Heart right ventricle (tissue), 16 donors: ENCODE results near the gene KLHL10. TPM values are rescaled to one million over a fixed set of nuclear protein-coding genes. Genes with fewer than 3 reads are reported as not detected.
A peak's percentile ranks its signal among the peaks of the same experiment; 100 is the strongest.
"Not testable (repeated sequence)": the region's sequence is repeated elsewhere in the genome, so short reads cannot be mapped to it uniquely, and the experiment has no call there.

Experiments used
- ATAC-seq, 8 donors: fragments of 200-7000 bp; cut with Tn5 transposase; one replicate each; pipeline ENCODE4 v1.9.1; 2020; ENCODE audit warnings: mild to moderate bottlenecking in 8 of 8, moderate library complexity in 8 of 8, moderate number of reproducible peaks in 1 of 8
- DNase-seq, 2 donors: peaks; one replicate each; pipeline ENCODE4 v3.0.0-alpha.2; 2020
- H3K27ac ChIP-seq, 10 donors: fragments of 200-600 bp; sonication (generic) in 2 of 10; one replicate each; pipeline versions ENCODE4 v1.5.0 to v1.8.0; 2020 to 2022; ENCODE audit warnings: mild to moderate bottlenecking in 3 of 10
- H3K27me3 ChIP-seq, 7 donors: fragments of 200-600 bp; one replicate each; pipeline ENCODE4 v1.8.0; 2021 to 2022; ENCODE audit warnings: mild to moderate bottlenecking in 2 of 7
- H3K36me3 ChIP-seq, 9 donors: fragments of 200-600 bp; sonication (generic) in 1 of 9; one replicate each; pipeline versions ENCODE4 v1.5.0 to v1.8.0; 2020 to 2022; ENCODE audit warnings: mild to moderate bottlenecking in 2 of 9
- H3K4me1 ChIP-seq, 9 donors: fragments of 200-600 bp; sonication (generic) in 1 of 9; one replicate each; pipeline versions ENCODE4 v1.5.0 to v1.8.0; 2020 to 2022; ENCODE audit warnings: mild to moderate bottlenecking in 4 of 9
- H3K4me3 ChIP-seq, 10 donors: fragments of 200-600 bp; sonication (generic) in 2 of 10; one replicate each; pipeline versions ENCODE4 v1.5.0 to v1.8.0; 2020 to 2022; ENCODE audit warnings: mild to moderate bottlenecking in 7 of 10, moderate library complexity in 2 of 10
- H3K9me3 ChIP-seq, 11 donors: fragments of 200-600 bp in 10 of 11; sonication (generic) in 2 of 11; one replicate each; pipeline versions ENCODE4 v1.5.0 to v1.8.0; 2013 to 2022; ENCODE audit warnings: mild to moderate bottlenecking in 2 of 11, control low read depth in 1 of 11, moderate library complexity in 1 of 11
- CTCF ChIP-seq, 9 donors: fragments of 200-600 bp; sonication (generic) in 2 of 9; IDR thresholded peaks; one replicate each; pipeline versions ENCODE4 v1.5.0 to v1.8.0; 2021 to 2022; ENCODE audit warnings: antibody characterized with exemption in 9 of 9, mild to moderate bottlenecking in 5 of 9, moderate library complexity in 1 of 9
- WGBS, 2 donors: extraction: QIAGEN DNeasy Blood & Tissue Kit; methylation state at CpG; one replicate each; pipeline ENCODE4 v1.1.7; 2013; ENCODE audit warnings: inconsistent platforms in 1 of 2; 5-methylcytosine and 5-hydroxymethylcytosine counted together
- intact Hi-C, 10 donors: fragments of 100-400 bp; cut with DNase I; formaldehyde crosslinking; loops; one replicate each; pipeline versions ENCODE4 v1.11.1 to v1.14.2; 2022
- polyA plus RNA-seq, 2 donors: library from polyadenylated mRNA; stranded (reverse); fragments of 200-250 nt; gene quantifications; one replicate each; pipeline ENCODE4 v1.2.3, GENCODE V29; 2013
- total RNA-seq, 10 donors: library from RNA; stranded (reverse); fragmentation: NEBNext Ultra II Directional in 3 of 10; extraction: Animal tissue kit (Norgen Biotek cat#: 25700) in 3 of 10; gene quantifications; one replicate each; pipeline versions ENCODE4 v1.2.1 to v1.2.4, GENCODE V29; 2021 to 2023
- donor health status: Arrhythmogenic right ventricular cardiomyopathy.
- donor health status: ischemic (EF 13 %, LVEDD 7.1; RV severe dilation, severe dysfunction).
- donor health status: healthy with polysubstance abuse.
- donor health status: DM: no; HTN: yes; CAD: no.
- donor health status: DM: no; HTN: no; CAD: no.
- donor health status: ischemic (EF 25% LVEDD 6.9; RV normal size, moderate dysfunction).
- donor health status: ischemic (EF 25% LVEDD 5.7; RV mildly dilated, moderate dysfunction).
- donor health status: healthy.
- donor health status: DM: yes; HTN: yes; CAD: no.
- donor health status: Ischemic cardiomyopathy.
- donor health status: ischemic (EF 35%, LVEDD 5.7; RV mildly dilated, moderate dysfunction).
- donor health status: nonischemic (EF 11% LVEDD 7.7; RV severe dilation, severe dysfunction).
- donor health status: DM: yes; HTN: yes; CAD: no.
- donor health status: PGD.
- donor health status: ischemic (EF 29% LVEDD 5.4; RV normal size, mild dysfunction).
- donor health status: nonischemic (EF 23%, LVEDD 6.1; RV moderate dilation, normal function).

The KLHL10 gene
- total and polyA plus RNA-seq, 12 donors, result 0.01 to 0.25 (median 0.16) TPM; not detected in 7

- no peak for TF ChIP-seq CTCF (IDR thresholded peaks at IDR 0.05)
- ATAC-seq (no peak), DNase-seq (no peak)
- Histone ChIP-seq H3K27me3 (no peaks in the 10 kb centered on the region), H3K9me3 (no peaks in the 10 kb centered on the region), H3K4me3 (no peak overlapping the region), H3K27ac (no peak overlapping the region), H3K4me1 (peaks cover 0 to 12% (median 0%) of the 10 kb centered on the region in 9 donors), H3K36me3 (peaks cover 0 to 12% (median 0%) of the 10 kb centered on the region in 9 donors)
- 94 to 96% methylated on average over 6 of the region's 6 CpGs for WGBS, 2 donors
- intact Hi-C loops, result no loop called here
Observed at GRCh38 chr17:41844971-41845370, 7.3 kb downstream of the KLHL10 start.

GRCh38 chr17:41848788-41849187 lies 11.2 kb downstream of the KLHL10 start:
- Histone ChIP-seq H3K9me3 (no peaks in the 10 kb centered on the region), H3K36me3 (peaks cover 0 to 33% (median under 1%) of the 10 kb centered on the region in 9 donors), H3K4me3 (no peak overlapping the region), H3K27ac (peak overlapping the region in 3 of 10 donors; percentile 7 to 37 (median 20)), H3K27me3 (no peaks in the 10 kb centered on the region), H3K4me1 (peaks cover 0 to 24% (median 0%) of the 10 kb centered on the region in 9 donors)
- DNase-seq (no peak), ATAC-seq (no peak)
- TF ChIP-seq CTCF (IDR thresholded peaks at IDR 0.05), result no peak
- 71 to 77% methylated on average over 4 of the region's 4 CpGs for WGBS, 2 donors
- intact Hi-C loops, result no loop called here

GRCh38 chr17:41849251-41849990 lies 11.8 kb downstream of the KLHL10 start:
- H3K36me3 ChIP-seq, result peaks cover 0 to 39% (median 7%) of the 10 kb centered on the region in 9 donors
- no peak for TF ChIP-seq CTCF (IDR thresholded peaks at IDR 0.05)
- 74 to 85% methylated on average over 4 of the region's 4 CpGs for WGBS, 2 donors
- peak overlapping the region in 5 of 10 donors; percentile 7 to 37 (median 21) for H3K27ac ChIP-seq
- H3K27me3 ChIP-seq, result no peaks in the 10 kb centered on the region
- H3K4me1 ChIP-seq, result peaks cover 0 to 24% (median 0%) of the 10 kb centered on the region in 9 donors
- no peak overlapping the region for H3K4me3 ChIP-seq
- intact Hi-C loops, result no loop called here
- ATAC-seq, result no peak
- H3K9me3 ChIP-seq, result no peaks in the 10 kb centered on the region
- DNase-seq, result no peak

- DNase-seq, H3K4me3 ChIP-seq, intact Hi-C loops, ATAC-seq, H3K27me3 ChIP-seq, H3K9me3 ChIP-seq: not testable (repeated sequence)
- Histone ChIP-seq H3K27ac (peak overlapping the region in 1 of 10 donors; percentile 33), H3K36me3 (peaks cover 0 to 47% (median 13%) of the 10 kb centered on the region in 9 donors), H3K4me1 (peaks cover 0 to 24% (median 0%) of the 10 kb centered on the region in 9 donors)
- WGBS, 2 donors, result 96 to 99% methylated on average over 14 of the region's 14 CpGs
Observed at GRCh38 chr17:41851382-41851781, 13.8 kb downstream of the KLHL10 start.
